ENCODE results near the gene LYZL4. TPM values are rescaled to one million over a fixed set of nuclear protein-coding genes. Genes with fewer than 3 reads are reported as not detected.

Gene LYZL4
- total and polyA plus RNA-seq, 4 donors: not detected

- peak; percentile 30 to 54 for TF ChIP-seq HNF4A (conservative IDR thresholded peaks at IDR 0.05)
- TF ChIP-seq TAF1 (conservative IDR thresholded peaks at IDR 0.05): no peak
- no peaks in the 10 kb centered on the region for H3K36me3 ChIP-seq (ENCODE audit: control insufficient read depth in 4 of 4, insufficient read depth in 3 of 4, low read depth in 1 of 4, low read length in 3 of 4)
- no peaks in the 10 kb centered on the region for H3K27me3 ChIP-seq (ENCODE audit: control insufficient read depth in 4 of 4, insufficient read depth in 4 of 4, low read length in 3 of 4)
- 65% methylated on average over 20 of the region's 20 CpGs for WGBS
- H3K9me3 ChIP-seq (ENCODE audit: control insufficient read depth in 4 of 4, low read length in 3 of 4): no peaks in the 10 kb centered on the region
- H3K27ac ChIP-seq (ENCODE audit: low read depth in 1 of 2, low read length in 2 of 2): no peak overlapping the region
- DNase-seq (ENCODE audit: low spot score): no peak
- no peak overlapping the region for H3K9ac ChIP-seq (ENCODE audit: low read depth in 1 of 2, low read length in 2 of 2)
- no peak overlapping the region for H3K4me3 ChIP-seq (ENCODE audit: low read depth in 1 of 3, low read length in 3 of 3)
- H3K4me1 ChIP-seq (ENCODE audit: control insufficient read depth in 4 of 4, insufficient read depth in 4 of 4, low read length in 3 of 4): no peaks in the 10 kb centered on the region
These were observed 11.7 kb upstream of the LYZL4 start for GRCh38 chr3:42421818-42422796.

- H3K36me3 ChIP-seq (ENCODE audit: control insufficient read depth in 4 of 4, insufficient read depth in 3 of 4, low read depth in 1 of 4, low read length in 3 of 4): no peaks in the 10 kb centered on the region
- WGBS: 76% methylated on average over 1 of the region's 1 CpG
- DNase-seq (ENCODE audit: low spot score): no peak
- no peaks in the 10 kb centered on the region for H3K4me1 ChIP-seq (ENCODE audit: control insufficient read depth in 4 of 4, insufficient read depth in 4 of 4, low read length in 3 of 4)
- no peak overlapping the region for H3K4me3 ChIP-seq (ENCODE audit: low read depth in 1 of 3, low read length in 3 of 3)
- TF ChIP-seq ZBTB33 (IDR thresholded peaks at IDR 0.05) (no peak), RAD21 (IDR thresholded peaks at IDR 0.05) (no peak), JUND (IDR thresholded peaks at IDR 0.05) (no peak), CTCF (IDR thresholded peaks at IDR 0.05; ENCODE audit: low read depth, low read length, missing input control) (no peak), EGR1 (IDR thresholded peaks at IDR 0.05; ENCODE audit: low read depth in 2 of 2) (no peak), MAX (IDR thresholded peaks at IDR 0.05) (no peak), HNF4G (IDR thresholded peaks at IDR 0.05) (no peak), ATF3 (IDR thresholded peaks at IDR 0.05) (no peak), FOXA1 (IDR thresholded peaks at IDR 0.05) (no peak), YY1 (IDR thresholded peaks at IDR 0.05) (no peak), FOXA2 (IDR thresholded peaks at IDR 0.05) (no peak), RXRA (IDR thresholded peaks at IDR 0.05) (no peak), HNF4A (conservative IDR thresholded peaks at IDR 0.05) (no peak), TAF1 (conservative IDR thresholded peaks at IDR 0.05) (no peak), GABPA (IDR thresholded peaks at IDR 0.05 in 1 of 2, conservative IDR thresholded peaks at IDR 0.05 in 1 of 2) (no peak), NR2F2 (IDR thresholded peaks at IDR 0.05) (no peak), REST (IDR thresholded peaks at IDR 0.05) (no peak), SP1 (IDR thresholded peaks at IDR 0.05) (no peak)
- H3K9me3 ChIP-seq (ENCODE audit: control insufficient read depth in 4 of 4, low read length in 3 of 4): no peaks in the 10 kb centered on the region
- H3K9ac ChIP-seq (ENCODE audit: low read depth in 1 of 2, low read length in 2 of 2): no peak overlapping the region
- no peak overlapping the region for H3K27ac ChIP-seq (ENCODE audit: low read depth in 1 of 2, low read length in 2 of 2)
- H3K27me3 ChIP-seq (ENCODE audit: control insufficient read depth in 4 of 4, insufficient read depth in 4 of 4, low read length in 3 of 4): peaks cover 0 to 4% (median 0%) of the 10 kb centered on the region in 4 donors
These were observed 9.2 kb upstream of the LYZL4 start for GRCh38 chr3:42419563-42419962.

All from liver (tissue), 9 donors.